IMR-90 (cell line): ENCODE results near the gene SLC30A10. TPM values are rescaled to one million over a fixed set of nuclear protein-coding genes. Genes with fewer than 3 reads are reported as not detected.

Source experiments
- ATAC-seq: fragments of 200-7000 bp; cut with Tn5 transposase; 2 replicates; pipeline ENCODE4 v1.9.1; 2020; ENCODE audit warnings: low read depth, mild to moderate bottlenecking, moderate library complexity
- BruUV-seq: library from RNA; stranded (reverse); fragments of 400-500 nt; replicated peaks from 2 replicates; lab custom pipeline; 2021; lab: Mats Ljungman, UMichigan
- CTCF ChIA-PET: fragments of 300-600 bp; formaldehyde crosslinking; extraction: SDS; loops from one replicate; lab custom pipeline; 2021; ENCODE audit warnings: antibody characterized with exemption; lab: Yijun Ruan, JAX
- POLR2A ChIA-PET: fragments of 300-600 bp; sonication (Branson Sonifier 250); formaldehyde crosslinking; loops from one replicate; lab custom pipeline; 2022; ENCODE audit warnings: antibody characterized with exemption; ENCODE audit not compliant: unreplicated experiment; lab: Charles Lee
- DNase-seq: peaks from one replicate; pipeline ENCODE4 v3.0.0; 2013
- H2AFZ ChIP-seq: replicated peaks from 2 replicates; pipeline ENCODE3; 2013; ENCODE audit warnings: low read length, mild to moderate bottlenecking; ENCODE audit not compliant: poor library complexity
- H2AK5ac ChIP-seq: 2 replicates; pipeline ENCODE4 v1.6.1; 2013; ENCODE audit warnings: low read depth, low read length, inconsistent platforms
- H2AK9ac ChIP-seq: replicated peaks from 2 replicates; pipeline ENCODE3; 2013; ENCODE audit warnings: mild to moderate bottlenecking, low read depth, low read length, moderate library complexity; ENCODE audit not compliant: poor library complexity
- H2BK120ac ChIP-seq: 2 replicates; pipeline ENCODE4 v1.6.1; 2013; ENCODE audit warnings: low read depth, low read length, inconsistent platforms
- H2BK15ac ChIP-seq: 3 replicates; pipeline ENCODE4 v1.6.1; 2013; ENCODE audit warnings: low read depth, low read length, inconsistent platforms
- H2BK20ac ChIP-seq: 2 replicates; pipeline ENCODE4 v1.6.1; 2013; ENCODE audit warnings: low read depth, mild to moderate bottlenecking, inconsistent platforms, low read length, moderate library complexity
- H2BK5ac ChIP-seq: 2 replicates; pipeline ENCODE4 v1.6.1; 2013; ENCODE audit warnings: mild to moderate bottlenecking, low read depth, low read length, inconsistent platforms; ENCODE audit not compliant: poor library complexity, severe bottlenecking
- H3K14ac ChIP-seq: replicated peaks from 2 replicates; pipeline ENCODE4 v1.6.1; 2013; ENCODE audit warnings: low read depth, low read length, inconsistent platforms
- H3K18ac ChIP-seq: 2 replicates; pipeline ENCODE4 v1.6.1; 2013; ENCODE audit warnings: low read depth, low read length, control low read depth
- H3K23ac ChIP-seq: 2 replicates; pipeline ENCODE4 v1.6.1; 2013; ENCODE audit warnings: low read depth, low read length, inconsistent platforms
- H3K27ac ChIP-seq: 2 replicates; pipeline ENCODE4 v1.5.1; 2013; ENCODE audit warnings: mild to moderate bottlenecking, control low read depth, low read length; ENCODE audit not compliant: insufficient read depth
- H3K27me3 ChIP-seq: 2 replicates; pipeline ENCODE4 v1.6.1; 2013; ENCODE audit warnings: low read length; ENCODE audit not compliant: control insufficient read depth, insufficient read depth
- H3K36me3 ChIP-seq: 2 replicates; pipeline ENCODE4 v1.6.1; 2013; ENCODE audit warnings: low read length, mixed read lengths; ENCODE audit not compliant: control insufficient read depth, insufficient read depth
- H3K4ac ChIP-seq: 2 replicates; pipeline ENCODE4 v1.6.1; 2013; ENCODE audit warnings: low read depth, low read length, inconsistent platforms
- H3K4me1 ChIP-seq: 2 replicates; pipeline ENCODE4 v1.6.1; 2013; ENCODE audit warnings: low read length, mixed read lengths; ENCODE audit not compliant: control insufficient read depth, insufficient read depth
- H3K4me2 ChIP-seq: 2 replicates; pipeline ENCODE4 v1.6.1; 2013; ENCODE audit warnings: low read depth, mild to moderate bottlenecking, control low read depth, low read length, moderate library complexity
- H3K4me3 ChIP-seq: 2 replicates; pipeline ENCODE4 v1.5.1; 2013; ENCODE audit warnings: low read depth, mild to moderate bottlenecking, control low read depth, low read length, moderate library complexity; ENCODE audit not compliant: insufficient read depth
- H3K56ac ChIP-seq: 2 replicates; pipeline ENCODE4 v1.6.1; 2013; ENCODE audit warnings: low read length, inconsistent platforms; ENCODE audit not compliant: insufficient read depth; ENCODE audit errors: extremely low read depth
- H3K79me1 ChIP-seq, 2 experiments: 2 replicates each; pipeline ENCODE4 v1.6.1; 2013; ENCODE audit warnings: low read length in 2 of 2, inconsistent platforms in 1 of 2, low read depth in 1 of 2
- H3K9ac ChIP-seq: 2 replicates; pipeline ENCODE4 v1.6.1; 2013; ENCODE audit warnings: low read depth, low read length, control low read depth
- H3K9me1 ChIP-seq: 2 replicates; pipeline ENCODE4 v1.6.1; 2013; ENCODE audit warnings: low read length, inconsistent platforms; ENCODE audit not compliant: insufficient read depth
- H3K9me3 ChIP-seq: 2 replicates; pipeline ENCODE4 v1.6.1; 2013; ENCODE audit warnings: low read length; ENCODE audit not compliant: control insufficient read depth, insufficient read depth
- H4K20me1 ChIP-seq: 2 replicates; pipeline ENCODE4 v1.6.1; 2013; ENCODE audit warnings: low read length, inconsistent platforms; ENCODE audit not compliant: insufficient read depth
- H4K5ac ChIP-seq: 2 replicates; pipeline ENCODE4 v1.6.1; 2013; ENCODE audit warnings: mild to moderate bottlenecking, low read depth, low read length, control low read depth
- H4K8ac ChIP-seq, 2 experiments: 2 replicates each; pipeline ENCODE4 v1.6.1; 2013; ENCODE audit warnings: low read depth in 2 of 2, low read length in 2 of 2, control low read depth in 1 of 2, inconsistent platforms in 1 of 2
- H4K91ac ChIP-seq: 2 replicates; pipeline ENCODE4 v1.6.1; 2013; ENCODE audit warnings: low read depth, low read length, inconsistent platforms; ENCODE audit not compliant: insufficient read depth
- CHD1 ChIP-seq: IDR thresholded peaks from 2 replicates; pipeline ENCODE4 v1.6.1; 2012; ENCODE audit warnings: low read depth, low read length, improper control_type of control experiment
- MAFK ChIP-seq: IDR thresholded peaks from 2 replicates; pipeline ENCODE4 v1.6.1; 2012; ENCODE audit warnings: low read depth, low read length, improper control_type of control experiment
- MXI1 ChIP-seq: IDR thresholded peaks from 2 replicates; pipeline ENCODE4 v1.6.1; 2012; ENCODE audit warnings: low read depth, mild to moderate bottlenecking, low read length, moderate library complexity, borderline replicate concordance
- RFX5 ChIP-seq: IDR thresholded peaks from 2 replicates; pipeline ENCODE4 v1.8.0; 2012; ENCODE audit warnings: low read depth, mild to moderate bottlenecking, low read length, moderate library complexity
- SMC3 ChIP-seq: fragments of 150-350 bp; IDR thresholded peaks from 2 replicates; pipeline ENCODE4 v1.6.1; 2016; ENCODE audit warnings: low read depth, mild to moderate bottlenecking, antibody characterized with exemption, low read length, moderate library complexity
- WGBS, 2 experiments: methylation state at CpG; one replicate each; pipeline versions ENCODE4 v1.1.5 to v1.1.7; 2013; ENCODE audit warnings: missing lambda C conversion rate in 2 of 2; ENCODE audit not compliant: insufficient read length in 1 of 2; ENCODE audit errors: extremely low coverage in 2 of 2; 5-methylcytosine and 5-hydroxymethylcytosine counted together
- dilution Hi-C: fragments of 300-500 bp; cut with HindIII; formaldehyde crosslinking; loops from one replicate; pipeline ENCODE4 v1.14.3; 2018; ENCODE audit warnings: low sequenced_read_pairs; ENCODE audit not compliant: unreplicated experiment
- in situ Hi-C: fragments of 300-500 bp; cut with MboI; formaldehyde crosslinking; loops from 3 replicates; pipeline ENCODE4 v1.14.3; 2019; ENCODE audit warnings: low sequenced_read_pairs, inconsistent platforms, mixed read lengths
- intact Hi-C: fragments of 100-400 bp; cut with micrococcal nuclease; formaldehyde crosslinking; loops from 2 replicates; pipeline ENCODE4 v1.10.0; 2022
- polyA plus RNA-seq, 3 experiments: library from polyadenylated mRNA; depleted of rRNA; stranded (reverse); fragments of >200 nt; gene quantifications; 2 replicates each; pipeline ENCODE4 v1.2.3, GENCODE V29; 2012; ENCODE audit warnings: low replicate concordance in 1 of 3
- total RNA-seq: library from RNA; depleted of rRNA; stranded (reverse); fragments of >200 nt; gene quantifications from 2 replicates; pipeline ENCODE4 v1.2.3, GENCODE V29; 2012
- TF ChIP-seq, protein P1 (sequence below): fragments of 150-350 bp; IDR thresholded peaks from 2 replicates; pipeline ENCODE4 v1.6.1; 2017; ENCODE audit warnings: mild to moderate bottlenecking, antibody characterized with exemption, low read length, low read depth
- TF ChIP-seq, protein P2 (sequence below): fragments of 150-350 bp; IDR thresholded peaks from 2 replicates; pipeline ENCODE4 v1.6.1; 2016; ENCODE audit warnings: low read depth, mild to moderate bottlenecking, low read length, moderate library complexity, borderline replicate concordance

The SLC30A10 gene
- total and polyA plus RNA-seq, 2 of the 4 experiments (the other 2 are of a cell fraction) = not detected

DNA sequence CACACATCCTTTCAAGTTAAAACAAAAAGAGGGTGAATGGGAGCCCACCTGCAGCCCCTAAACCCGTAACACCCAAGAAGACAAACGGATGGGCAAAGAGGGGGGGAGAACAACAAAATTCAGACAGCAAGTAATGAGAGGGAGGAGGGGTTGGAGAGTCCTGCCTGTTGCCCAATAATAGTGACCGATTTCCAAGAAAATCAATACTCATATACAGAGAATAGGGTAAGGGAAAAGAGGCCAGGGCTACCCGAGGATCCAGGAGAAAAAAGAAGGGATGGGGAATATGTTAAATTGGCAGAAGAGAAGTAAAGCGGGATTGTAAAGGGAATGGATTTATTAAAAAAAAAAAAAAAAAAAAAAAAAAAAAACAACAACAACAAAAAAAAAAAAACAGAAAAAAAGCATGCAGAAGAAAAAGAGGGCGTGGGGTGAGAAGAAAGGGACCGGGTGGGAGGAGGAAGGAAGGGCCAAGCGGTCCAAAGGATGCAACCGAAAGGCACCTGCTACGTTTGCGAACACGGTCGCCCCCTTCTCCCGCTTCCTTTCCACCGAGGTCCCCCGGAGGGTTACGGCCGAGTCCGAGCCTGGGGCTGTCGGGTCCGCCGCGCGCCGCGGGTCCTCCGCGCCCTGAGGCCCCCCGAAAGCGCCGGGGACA, 930 bp downstream of the SLC30A10 start:
- POLR2A ChIA-PET = no interaction called here
- ATAC-seq = no peak
- in situ Hi-C loops (no loop called here), intact Hi-C loops (no loop called here), dilution Hi-C loops (no loop called here)
- Histone ChIP-seq H3K9me3 (no peaks in the 10 kb centered on the region), H3K23ac (no peak overlapping the region), H3K4me2 (peak overlapping the region; percentile 46; the same call in 1 of the 2 replicates), H3K36me3 (no peaks in the 10 kb centered on the region), H3K79me1 (no peaks in the 10 kb centered on the region), H3K4me1 (no peaks in the 10 kb centered on the region), H3K18ac (no peak overlapping the region), H3K14ac (no peak overlapping the region), H4K20me1 (no peaks in the 10 kb centered on the region), H2AFZ (peak overlapping the region; percentile 89), H3K4me3 (peak overlapping the region; percentile 19; the same call in 1 of the 2 replicates), H3K56ac (no peak overlapping the region), H2BK15ac (no peak overlapping the region), H3K9ac (no peak overlapping the region), H4K91ac (no peak overlapping the region), H2BK120ac (no peak overlapping the region), H2AK5ac (no peak overlapping the region), H3K9me1 (no peaks in the 10 kb centered on the region), H2BK5ac (no peak overlapping the region), H2AK9ac (no peak overlapping the region), H2BK20ac (no peak overlapping the region), H3K4ac (no peak overlapping the region), H4K8ac (no peak overlapping the region), H3K27me3 (peaks cover 24% of the 10 kb centered on the region), H3K27ac (no peak overlapping the region), H4K5ac (no peak overlapping the region)
- TF ChIP-seq MAFK (no peak), SMC3 (no peak), CHD1 (no peak), MXI1 (no peak), RFX5 (no peak)
- TF ChIP-seq, protein P1, sequence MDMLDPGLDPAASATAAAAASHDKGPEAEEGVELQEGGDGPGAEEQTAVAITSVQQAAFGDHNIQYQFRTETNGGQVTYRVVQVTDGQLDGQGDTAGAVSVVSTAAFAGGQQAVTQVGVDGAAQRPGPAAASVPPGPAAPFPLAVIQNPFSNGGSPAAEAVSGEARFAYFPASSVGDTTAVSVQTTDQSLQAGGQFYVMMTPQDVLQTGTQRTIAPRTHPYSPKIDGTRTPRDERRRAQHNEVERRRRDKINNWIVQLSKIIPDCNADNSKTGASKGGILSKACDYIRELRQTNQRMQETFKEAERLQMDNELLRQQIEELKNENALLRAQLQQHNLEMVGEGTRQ = no peak
- TF ChIP-seq, protein P2, sequence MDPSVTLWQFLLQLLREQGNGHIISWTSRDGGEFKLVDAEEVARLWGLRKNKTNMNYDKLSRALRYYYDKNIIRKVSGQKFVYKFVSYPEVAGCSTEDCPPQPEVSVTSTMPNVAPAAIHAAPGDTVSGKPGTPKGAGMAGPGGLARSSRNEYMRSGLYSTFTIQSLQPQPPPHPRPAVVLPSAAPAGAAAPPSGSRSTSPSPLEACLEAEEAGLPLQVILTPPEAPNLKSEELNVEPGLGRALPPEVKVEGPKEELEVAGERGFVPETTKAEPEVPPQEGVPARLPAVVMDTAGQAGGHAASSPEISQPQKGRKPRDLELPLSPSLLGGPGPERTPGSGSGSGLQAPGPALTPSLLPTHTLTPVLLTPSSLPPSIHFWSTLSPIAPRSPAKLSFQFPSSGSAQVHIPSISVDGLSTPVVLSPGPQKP = no peak
- no TSS peak for BruUV-seq
- no peak for DNase-seq
- CTCF ChIA-PET = no interaction called here
- WGBS, 2 experiments = 1 to 100% methylated on average over 1 to 17 of the region's 31 CpGs
